ENCODE measurements around the gene MRAS.

The MRAS gene

GRCh38 chr3:138367326-138367850 lies 19.0 kb downstream of the MRAS start:
- Histone ChIP-seq H3K9me3 (ENCODE audit: control insufficient read depth, insufficient read depth, low read length) (peaks cover 6% of the 10 kb centered on the region), H3K36me3 (ENCODE audit: control insufficient read depth, low read length) (no peaks in the 10 kb centered on the region), H4K20me1 (ENCODE audit: control insufficient read depth, insufficient read depth, low read depth, low read length) (peaks cover 2% of the 10 kb centered on the region; the same call in 1 of the 2 replicates), H3K79me2 (ENCODE audit: control insufficient read depth, low read length) (no peaks in the 10 kb centered on the region), H3K4me3 (ENCODE audit: low read length) (no peak overlapping the region), H3F3A (ENCODE audit: control insufficient read depth, insufficient read depth) (peaks cover 4% of the 10 kb centered on the region; the same call in 1 of the 2 replicates), H3K9me2 (replicated peaks; ENCODE audit: control insufficient read depth, low read length) (no peaks in the 10 kb centered on the region), H3K4me1 (ENCODE audit: control insufficient read depth, low read length) (peaks cover 22% of the 10 kb centered on the region), H3K27ac (ENCODE audit: low read depth, low read length) (no peak overlapping the region), H3K4me2 (ENCODE audit: low read length) (no peak overlapping the region), H3K27me3 (ENCODE audit: control insufficient read depth, low read length) (peaks cover 73% of the 10 kb centered on the region)
- TF ChIP-seq EZH2phosphoT487 (IDR thresholded peaks at IDR 0.05; ENCODE audit: borderline replicate concordance, low read length), result no peak

GRCh38 chr3:138367911-138368310 lies 19.5 kb downstream of the MRAS start:
- H3K9me2 ChIP-seq (replicated peaks; ENCODE audit: control insufficient read depth, low read length), result no peaks in the 10 kb centered on the region
- peaks cover 4% of the 10 kb centered on the region; the same call in 1 of the 2 replicates for H3F3A ChIP-seq (ENCODE audit: control insufficient read depth, insufficient read depth)
- peaks cover 22% of the 10 kb centered on the region for H3K4me1 ChIP-seq (ENCODE audit: control insufficient read depth, low read length)
- no peak overlapping the region for H3K27ac ChIP-seq (ENCODE audit: low read depth, low read length)
- peaks cover 2% of the 10 kb centered on the region; the same call in 1 of the 2 replicates for H4K20me1 ChIP-seq (ENCODE audit: control insufficient read depth, insufficient read depth, low read depth, low read length)
- peaks cover 6% of the 10 kb centered on the region for H3K9me3 ChIP-seq (ENCODE audit: control insufficient read depth, insufficient read depth, low read length)
- H3K27me3 ChIP-seq (ENCODE audit: control insufficient read depth, low read length), result peaks cover 78% of the 10 kb centered on the region
- no peaks in the 10 kb centered on the region for H3K79me2 ChIP-seq (ENCODE audit: control insufficient read depth, low read length)
- H3K36me3 ChIP-seq (ENCODE audit: control insufficient read depth, low read length), result no peaks in the 10 kb centered on the region
- TF ChIP-seq EZH2phosphoT487 (IDR thresholded peaks at IDR 0.05; ENCODE audit: borderline replicate concordance, low read length) (no peak), CTCF (IDR thresholded peaks at IDR 0.05; ENCODE audit: low read depth, low read length, poor library complexity, severe bottlenecking) (no peak)
- H3K4me2 ChIP-seq (ENCODE audit: low read length), result no peak overlapping the region
- no peak overlapping the region for H3K4me3 ChIP-seq (ENCODE audit: low read length)

- Histone ChIP-seq H3K4me2 (ENCODE audit: low read length) (no peak overlapping the region), H3K36me3 (ENCODE audit: control insufficient read depth, low read length) (no peaks in the 10 kb centered on the region), H3K4me1 (ENCODE audit: control insufficient read depth, low read length) (peaks cover 22% of the 10 kb centered on the region), H4K20me1 (ENCODE audit: control insufficient read depth, insufficient read depth, low read depth, low read length) (peaks cover 2% of the 10 kb centered on the region; the same call in 1 of the 2 replicates), H3K9me2 (replicated peaks; ENCODE audit: control insufficient read depth, low read length) (no peaks in the 10 kb centered on the region), H3K27ac (ENCODE audit: low read depth, low read length) (no peak overlapping the region), H3K79me2 (ENCODE audit: control insufficient read depth, low read length) (no peaks in the 10 kb centered on the region), H3F3A (ENCODE audit: control insufficient read depth, insufficient read depth) (peaks cover 4% of the 10 kb centered on the region; the same call in 1 of the 2 replicates), H3K4me3 (ENCODE audit: low read length) (no peak overlapping the region), H3K9me3 (ENCODE audit: control insufficient read depth, insufficient read depth, low read length) (peaks cover 6% of the 10 kb centered on the region), H3K27me3 (ENCODE audit: control insufficient read depth, low read length) (peaks cover 81% of the 10 kb centered on the region)
- no peak for TF ChIP-seq EZH2phosphoT487 (IDR thresholded peaks at IDR 0.05; ENCODE audit: borderline replicate concordance, low read length)
- no peak for TF ChIP-seq CTCF (IDR thresholded peaks at IDR 0.05; ENCODE audit: low read depth, low read length, poor library complexity, severe bottlenecking)
Observed at GRCh38 chr3:138369151-138369900, 20.9 kb downstream of the MRAS start.

GRCh38 chr3:138370321-138370720 lies 21.9 kb downstream of the MRAS start:
- Histone ChIP-seq H3F3A (ENCODE audit: control insufficient read depth, insufficient read depth) (peaks cover 4% of the 10 kb centered on the region; the same call in 1 of the 2 replicates), H4K20me1 (ENCODE audit: control insufficient read depth, insufficient read depth, low read depth, low read length) (peaks cover 2% of the 10 kb centered on the region; the same call in 1 of the 2 replicates), H3K4me3 (ENCODE audit: low read length) (no peak overlapping the region), H3K36me3 (ENCODE audit: control insufficient read depth, low read length) (no peaks in the 10 kb centered on the region), H3K27ac (ENCODE audit: low read depth, low read length) (no peak overlapping the region), H3K4me1 (ENCODE audit: control insufficient read depth, low read length) (peaks cover 22% of the 10 kb centered on the region), H3K9me2 (replicated peaks; ENCODE audit: control insufficient read depth, low read length) (no peaks in the 10 kb centered on the region), H3K27me3 (ENCODE audit: control insufficient read depth, low read length) (peaks cover 82% of the 10 kb centered on the region), H3K9me3 (ENCODE audit: control insufficient read depth, insufficient read depth, low read length) (peaks cover 6% of the 10 kb centered on the region), H3K4me2 (ENCODE audit: low read length) (no peak overlapping the region), H3K79me2 (ENCODE audit: control insufficient read depth, low read length) (no peaks in the 10 kb centered on the region)
- TF ChIP-seq EZH2phosphoT487 (IDR thresholded peaks at IDR 0.05; ENCODE audit: borderline replicate concordance, low read length), result no peak
- TF ChIP-seq CTCF (IDR thresholded peaks at IDR 0.05; ENCODE audit: low read depth, low read length, poor library complexity, severe bottlenecking), result no peak
